ENCODE data around the gene UNK. TPM values are rescaled to one million over a fixed set of nuclear protein-coding genes. Genes with fewer than 3 reads are reported as not detected.

UNK gene
- total and polyA plus RNA-seq, 4 donors: 4.0 to 16.4 (median 8.9) TPM

- TF ChIP-seq, protein P1, sequence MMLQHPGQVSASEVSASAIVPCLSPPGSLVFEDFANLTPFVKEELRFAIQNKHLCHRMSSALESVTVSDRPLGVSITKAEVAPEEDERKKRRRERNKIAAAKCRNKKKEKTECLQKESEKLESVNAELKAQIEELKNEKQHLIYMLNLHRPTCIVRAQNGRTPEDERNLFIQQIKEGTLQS (IDR thresholded peaks at IDR 0.05): no peak
- TF ChIP-seq SP1 (IDR thresholded peaks at IDR 0.05) (no peak), FOXA1 (IDR thresholded peaks at IDR 0.05) (no peak), NR2F2 (IDR thresholded peaks at IDR 0.05) (no peak), FOXA2 (IDR thresholded peaks at IDR 0.05) (no peak)
- Histone ChIP-seq H3K27me3 (ENCODE audit: control insufficient read depth in 4 of 4, insufficient read depth in 4 of 4, low read length in 3 of 4) (no peaks in the 10 kb centered on the region), H3K4me3 (ENCODE audit: low read depth in 1 of 3, low read length in 3 of 3) (no peak overlapping the region), H3K9ac (ENCODE audit: low read depth in 1 of 2, low read length in 2 of 2) (no peak overlapping the region), H3K36me3 (ENCODE audit: control insufficient read depth in 4 of 4, insufficient read depth in 3 of 4, low read depth in 1 of 4, low read length in 3 of 4) (peaks cover 12 to 55% (median 17%) of the 10 kb centered on the region in 4 donors), H3K4me1 (ENCODE audit: control insufficient read depth in 4 of 4, insufficient read depth in 4 of 4, low read length in 3 of 4) (peaks cover 0 to 19% (median 12%) of the 10 kb centered on the region in 4 donors), H3K9me3 (ENCODE audit: control insufficient read depth in 4 of 4, low read length in 3 of 4) (no peaks in the 10 kb centered on the region), H3K27ac (ENCODE audit: low read depth in 1 of 2, low read length in 2 of 2) (no peak overlapping the region)
- DNase-seq (ENCODE audit: low spot score): no peak
- 60% methylated on average over 18 of the region's 18 CpGs for WGBS
These were observed 37.7 kb downstream of the UNK start for GRCh38 chr17:75822119-75822799.

- no peak for DNase-seq (ENCODE audit: low spot score)
- no peak overlapping the region for H3K9ac ChIP-seq (ENCODE audit: low read depth in 1 of 2, low read length in 2 of 2)
- no peaks in the 10 kb centered on the region for H3K9me3 ChIP-seq (ENCODE audit: control insufficient read depth in 4 of 4, low read length in 3 of 4)
- no peaks in the 10 kb centered on the region for H3K27me3 ChIP-seq (ENCODE audit: control insufficient read depth in 4 of 4, insufficient read depth in 4 of 4, low read length in 3 of 4)
- peaks cover 0 to 24% (median 14%) of the 10 kb centered on the region in 4 donors for H3K4me1 ChIP-seq (ENCODE audit: control insufficient read depth in 4 of 4, insufficient read depth in 4 of 4, low read length in 3 of 4)
- H3K36me3 ChIP-seq (ENCODE audit: control insufficient read depth in 4 of 4, insufficient read depth in 3 of 4, low read depth in 1 of 4, low read length in 3 of 4): peaks cover 10 to 50% (median 17%) of the 10 kb centered on the region in 4 donors
- TF ChIP-seq GABPA (IDR thresholded peaks at IDR 0.05 in 1 of 2, conservative IDR thresholded peaks at IDR 0.05 in 1 of 2): no peak
- TF ChIP-seq HNF4A (conservative IDR thresholded peaks at IDR 0.05): no peak
- no peak for TF ChIP-seq HNF4G (IDR thresholded peaks at IDR 0.05)
- TF ChIP-seq, protein P1 (IDR thresholded peaks at IDR 0.05): no peak
- TF ChIP-seq MAX (IDR thresholded peaks at IDR 0.05): no peak
- H3K4me3 ChIP-seq (ENCODE audit: low read depth in 1 of 3, low read length in 3 of 3): no peak overlapping the region
- H3K27ac ChIP-seq (ENCODE audit: low read depth in 1 of 2, low read length in 2 of 2): no peak overlapping the region
- WGBS: 58% methylated on average over 3 of the region's 3 CpGs
These were observed 38.2 kb downstream of the UNK start for GRCh38 chr17:75822800-75823166.

DNA sequence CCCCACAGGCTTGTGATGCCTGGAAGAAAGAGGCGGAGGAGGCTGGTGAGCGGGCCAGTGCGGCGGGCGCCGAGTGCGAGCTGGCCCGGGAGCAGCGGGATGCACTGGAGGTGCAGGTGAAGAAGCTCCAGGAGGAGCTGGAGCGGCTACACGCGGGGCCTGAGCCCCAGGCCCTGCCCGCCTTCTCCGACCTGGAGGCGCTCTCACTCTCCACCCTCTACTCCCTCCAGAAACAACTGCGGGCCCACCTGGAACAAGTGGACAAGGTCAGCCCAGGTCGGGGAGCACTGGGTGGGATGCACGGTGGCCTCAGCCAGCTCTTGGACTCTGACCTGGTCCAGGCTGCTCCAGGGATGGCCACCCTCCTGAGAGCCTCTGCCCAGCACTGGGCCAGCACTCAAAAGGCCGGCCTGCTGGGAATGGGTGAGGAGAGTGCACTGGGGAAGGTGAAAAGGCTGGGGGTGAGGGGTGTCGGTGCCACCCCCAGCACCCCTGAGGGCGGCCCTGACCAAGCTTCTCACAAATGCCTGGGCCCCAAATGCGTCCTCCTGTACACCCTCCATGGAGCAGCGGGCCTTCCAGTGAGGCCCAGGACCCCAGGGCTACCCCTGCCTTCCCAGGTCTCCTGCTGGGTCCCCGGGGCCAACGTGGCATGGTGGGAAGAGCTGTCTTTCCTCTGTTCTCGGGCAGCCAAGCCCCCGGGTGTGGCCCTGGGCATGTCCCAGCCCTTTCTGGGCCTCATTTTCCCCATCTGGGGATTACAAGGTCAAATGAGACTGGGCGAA lies 38.8 kb downstream of the UNK start:
- Histone ChIP-seq H3K9me3 (ENCODE audit: control insufficient read depth in 4 of 4, low read length in 3 of 4) (no peaks in the 10 kb centered on the region), H3K27me3 (ENCODE audit: control insufficient read depth in 4 of 4, insufficient read depth in 4 of 4, low read length in 3 of 4) (no peaks in the 10 kb centered on the region), H3K27ac (ENCODE audit: low read depth in 1 of 2, low read length in 2 of 2) (no peak overlapping the region), H3K4me1 (ENCODE audit: control insufficient read depth in 4 of 4, insufficient read depth in 4 of 4, low read length in 3 of 4) (peaks cover 0 to 29% (median 15%) of the 10 kb centered on the region in 4 donors), H3K36me3 (ENCODE audit: control insufficient read depth in 4 of 4, insufficient read depth in 3 of 4, low read depth in 1 of 4, low read length in 3 of 4) (peaks cover 10 to 43% (median 14%) of the 10 kb centered on the region in 4 donors), H3K4me3 (ENCODE audit: low read depth in 1 of 3, low read length in 3 of 3) (no peak overlapping the region), H3K9ac (ENCODE audit: low read depth in 1 of 2, low read length in 2 of 2) (no peak overlapping the region)
- no peak for TF ChIP-seq RAD21 (IDR thresholded peaks at IDR 0.05)
- no peak for TF ChIP-seq EGR1 (IDR thresholded peaks at IDR 0.05; ENCODE audit: low read depth in 2 of 2)
- DNase-seq (ENCODE audit: low spot score): no peak
- WGBS: 93% methylated on average over 28 of the region's 28 CpGs

DNA sequence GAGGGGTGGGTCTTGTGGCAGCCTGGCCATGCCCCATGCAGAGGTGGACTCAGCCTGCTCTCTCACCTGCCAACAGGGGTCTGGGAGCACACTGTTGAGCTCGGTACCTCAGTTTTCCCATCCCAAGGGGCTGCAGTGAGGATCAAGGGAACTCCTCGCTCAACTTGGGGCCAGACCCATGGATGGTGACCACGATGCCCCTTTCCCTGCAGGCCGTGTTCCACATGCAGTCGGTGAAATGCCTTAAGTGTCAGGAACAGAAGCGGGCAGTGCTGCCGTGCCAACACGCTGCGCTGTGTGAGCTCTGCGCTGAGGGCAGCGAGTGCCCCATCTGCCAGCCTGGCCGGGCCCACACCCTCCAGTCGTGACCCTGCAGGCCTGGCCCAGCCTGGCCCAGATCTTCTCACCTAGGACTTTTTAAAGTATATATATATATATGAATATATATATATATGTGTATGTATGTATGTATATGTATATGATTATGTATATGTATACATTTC lies 39.5 kb downstream of the UNK start:
- Histone ChIP-seq H3K27me3 (ENCODE audit: control insufficient read depth in 4 of 4, insufficient read depth in 4 of 4, low read length in 3 of 4) (no peaks in the 10 kb centered on the region), H3K4me1 (ENCODE audit: control insufficient read depth in 4 of 4, insufficient read depth in 4 of 4, low read length in 3 of 4) (peaks cover 0 to 29% (median 15%) of the 10 kb centered on the region in 4 donors), H3K36me3 (ENCODE audit: control insufficient read depth in 4 of 4, insufficient read depth in 3 of 4, low read depth in 1 of 4, low read length in 3 of 4) (peaks cover 10 to 37% (median 13%) of the 10 kb centered on the region in 4 donors), H3K9ac (ENCODE audit: low read depth in 1 of 2, low read length in 2 of 2) (no peak overlapping the region), H3K9me3 (ENCODE audit: control insufficient read depth in 4 of 4, low read length in 3 of 4) (no peaks in the 10 kb centered on the region), H3K27ac (ENCODE audit: low read depth in 1 of 2, low read length in 2 of 2) (no peak overlapping the region), H3K4me3 (ENCODE audit: low read depth in 1 of 3, low read length in 3 of 3) (no peak overlapping the region)
- TF ChIP-seq HNF4G (IDR thresholded peaks at IDR 0.05) (no peak), TAF1 (conservative IDR thresholded peaks at IDR 0.05) (no peak), MAX (IDR thresholded peaks at IDR 0.05) (no peak), RXRA (IDR thresholded peaks at IDR 0.05) (no peak), RAD21 (IDR thresholded peaks at IDR 0.05) (no peak), NR2F2 (IDR thresholded peaks at IDR 0.05) (no peak), CTCF (IDR thresholded peaks at IDR 0.05; ENCODE audit: low read depth, low read length, missing input control) (no peak)
- TF ChIP-seq, protein P2, sequence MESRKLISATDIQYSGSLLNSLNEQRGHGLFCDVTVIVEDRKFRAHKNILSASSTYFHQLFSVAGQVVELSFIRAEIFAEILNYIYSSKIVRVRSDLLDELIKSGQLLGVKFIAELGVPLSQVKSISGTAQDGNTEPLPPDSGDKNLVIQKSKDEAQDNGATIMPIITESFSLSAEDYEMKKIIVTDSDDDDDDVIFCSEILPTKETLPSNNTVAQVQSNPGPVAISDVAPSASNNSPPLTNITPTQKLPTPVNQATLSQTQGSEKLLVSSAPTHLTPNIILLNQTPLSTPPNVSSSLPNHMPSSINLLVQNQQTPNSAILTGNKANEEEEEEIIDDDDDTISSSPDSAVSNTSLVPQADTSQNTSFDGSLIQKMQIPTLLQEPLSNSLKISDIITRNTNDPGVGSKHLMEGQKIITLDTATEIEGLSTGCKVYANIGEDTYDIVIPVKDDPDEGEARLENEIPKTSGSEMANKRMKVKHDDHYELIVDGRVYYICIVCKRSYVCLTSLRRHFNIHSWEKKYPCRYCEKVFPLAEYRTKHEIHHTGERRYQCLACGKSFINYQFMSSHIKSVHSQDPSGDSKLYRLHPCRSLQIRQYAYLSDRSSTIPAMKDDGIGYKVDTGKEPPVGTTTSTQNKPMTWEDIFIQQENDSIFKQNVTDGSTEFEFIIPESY (IDR thresholded peaks at IDR 0.05): no peak
- DNase-seq (ENCODE audit: low spot score): no peak
- WGBS: 95% methylated on average over 13 of the region's 13 CpGs
